IMR-90 (cell line): ENCODE results near the gene CIC. TPM values are rescaled to one million over a fixed set of nuclear protein-coding genes. Genes with fewer than 3 reads are reported as not detected.

ENCODE experiments used
- ATAC-seq: fragments of 200-7000 bp; cut with Tn5 transposase; 2 replicates; pipeline ENCODE4 v1.9.1; 2020; ENCODE audit warnings: low read depth, mild to moderate bottlenecking, moderate library complexity
- BruUV-seq: library from RNA; stranded (reverse); fragments of 400-500 nt; replicated peaks from 2 replicates; lab custom pipeline; 2021; lab: Mats Ljungman, UMichigan
- CTCF ChIA-PET: fragments of 300-600 bp; formaldehyde crosslinking; extraction: SDS; loops from one replicate; lab custom pipeline; 2021; ENCODE audit warnings: antibody characterized with exemption; lab: Yijun Ruan, JAX
- POLR2A ChIA-PET: fragments of 300-600 bp; sonication (Branson Sonifier 250); formaldehyde crosslinking; loops from one replicate; lab custom pipeline; 2022; ENCODE audit warnings: antibody characterized with exemption; ENCODE audit not compliant: unreplicated experiment; lab: Charles Lee
- DNase-seq: peaks from one replicate; pipeline ENCODE4 v3.0.0; 2013
- H2AFZ ChIP-seq: replicated peaks from 2 replicates; pipeline ENCODE3; 2013; ENCODE audit warnings: low read length, mild to moderate bottlenecking; ENCODE audit not compliant: poor library complexity
- H2AK5ac ChIP-seq: 2 replicates; pipeline ENCODE4 v1.6.1; 2013; ENCODE audit warnings: low read depth, low read length, inconsistent platforms
- H2AK9ac ChIP-seq: replicated peaks from 2 replicates; pipeline ENCODE3; 2013; ENCODE audit warnings: mild to moderate bottlenecking, low read depth, low read length, moderate library complexity; ENCODE audit not compliant: poor library complexity
- H2BK120ac ChIP-seq: 2 replicates; pipeline ENCODE4 v1.6.1; 2013; ENCODE audit warnings: low read depth, low read length, inconsistent platforms
- H2BK15ac ChIP-seq: 3 replicates; pipeline ENCODE4 v1.6.1; 2013; ENCODE audit warnings: low read depth, low read length, inconsistent platforms
- H2BK20ac ChIP-seq: 2 replicates; pipeline ENCODE4 v1.6.1; 2013; ENCODE audit warnings: low read depth, mild to moderate bottlenecking, inconsistent platforms, low read length, moderate library complexity
- H2BK5ac ChIP-seq: 2 replicates; pipeline ENCODE4 v1.6.1; 2013; ENCODE audit warnings: mild to moderate bottlenecking, low read depth, low read length, inconsistent platforms; ENCODE audit not compliant: poor library complexity, severe bottlenecking
- H3K14ac ChIP-seq: replicated peaks from 2 replicates; pipeline ENCODE4 v1.6.1; 2013; ENCODE audit warnings: low read depth, low read length, inconsistent platforms
- H3K18ac ChIP-seq: 2 replicates; pipeline ENCODE4 v1.6.1; 2013; ENCODE audit warnings: low read depth, low read length, control low read depth
- H3K23ac ChIP-seq: 2 replicates; pipeline ENCODE4 v1.6.1; 2013; ENCODE audit warnings: low read depth, low read length, inconsistent platforms
- H3K27ac ChIP-seq: 2 replicates; pipeline ENCODE4 v1.5.1; 2013; ENCODE audit warnings: mild to moderate bottlenecking, control low read depth, low read length; ENCODE audit not compliant: insufficient read depth
- H3K27me3 ChIP-seq: 2 replicates; pipeline ENCODE4 v1.6.1; 2013; ENCODE audit warnings: low read length; ENCODE audit not compliant: control insufficient read depth, insufficient read depth
- H3K36me3 ChIP-seq: 2 replicates; pipeline ENCODE4 v1.6.1; 2013; ENCODE audit warnings: low read length, mixed read lengths; ENCODE audit not compliant: control insufficient read depth, insufficient read depth
- H3K4ac ChIP-seq: 2 replicates; pipeline ENCODE4 v1.6.1; 2013; ENCODE audit warnings: low read depth, low read length, inconsistent platforms
- H3K4me1 ChIP-seq: 2 replicates; pipeline ENCODE4 v1.6.1; 2013; ENCODE audit warnings: low read length, mixed read lengths; ENCODE audit not compliant: control insufficient read depth, insufficient read depth
- H3K4me2 ChIP-seq: 2 replicates; pipeline ENCODE4 v1.6.1; 2013; ENCODE audit warnings: low read depth, mild to moderate bottlenecking, control low read depth, low read length, moderate library complexity
- H3K4me3 ChIP-seq: 2 replicates; pipeline ENCODE4 v1.5.1; 2013; ENCODE audit warnings: low read depth, mild to moderate bottlenecking, control low read depth, low read length, moderate library complexity; ENCODE audit not compliant: insufficient read depth
- H3K56ac ChIP-seq: 2 replicates; pipeline ENCODE4 v1.6.1; 2013; ENCODE audit warnings: low read length, inconsistent platforms; ENCODE audit not compliant: insufficient read depth; ENCODE audit errors: extremely low read depth
- H3K79me1 ChIP-seq, 2 experiments: 2 replicates each; pipeline ENCODE4 v1.6.1; 2013; ENCODE audit warnings: low read length in 2 of 2, inconsistent platforms in 1 of 2, low read depth in 1 of 2
- H3K9ac ChIP-seq: 2 replicates; pipeline ENCODE4 v1.6.1; 2013; ENCODE audit warnings: low read depth, low read length, control low read depth
- H3K9me1 ChIP-seq: 2 replicates; pipeline ENCODE4 v1.6.1; 2013; ENCODE audit warnings: low read length, inconsistent platforms; ENCODE audit not compliant: insufficient read depth
- H3K9me3 ChIP-seq: 2 replicates; pipeline ENCODE4 v1.6.1; 2013; ENCODE audit warnings: low read length; ENCODE audit not compliant: control insufficient read depth, insufficient read depth
- H4K20me1 ChIP-seq: 2 replicates; pipeline ENCODE4 v1.6.1; 2013; ENCODE audit warnings: low read length, inconsistent platforms; ENCODE audit not compliant: insufficient read depth
- H4K5ac ChIP-seq: 2 replicates; pipeline ENCODE4 v1.6.1; 2013; ENCODE audit warnings: mild to moderate bottlenecking, low read depth, low read length, control low read depth
- H4K8ac ChIP-seq, 2 experiments: 2 replicates each; pipeline ENCODE4 v1.6.1; 2013; ENCODE audit warnings: low read depth in 2 of 2, low read length in 2 of 2, control low read depth in 1 of 2, inconsistent platforms in 1 of 2
- H4K91ac ChIP-seq: 2 replicates; pipeline ENCODE4 v1.6.1; 2013; ENCODE audit warnings: low read depth, low read length, inconsistent platforms; ENCODE audit not compliant: insufficient read depth
- BHLHE40 ChIP-seq: fragments of 150-350 bp; IDR thresholded peaks from 2 replicates; pipeline ENCODE4 v1.6.1; 2016; ENCODE audit warnings: mild to moderate bottlenecking, low read depth, low read length
- FOS ChIP-seq: fragments of 150-350 bp; IDR thresholded peaks from 2 replicates; pipeline ENCODE4 v1.6.1; 2016; ENCODE audit warnings: low read depth, low read length
- MAFK ChIP-seq: IDR thresholded peaks from 2 replicates; pipeline ENCODE4 v1.6.1; 2012; ENCODE audit warnings: low read depth, low read length, improper control_type of control experiment
- MAZ ChIP-seq: IDR thresholded peaks from 2 replicates; pipeline ENCODE4 v1.6.1; 2012; ENCODE audit warnings: low read depth, mild to moderate bottlenecking, low read length, improper control_type of control experiment, moderate library complexity, borderline replicate concordance
- MXI1 ChIP-seq: IDR thresholded peaks from 2 replicates; pipeline ENCODE4 v1.6.1; 2012; ENCODE audit warnings: low read depth, mild to moderate bottlenecking, low read length, moderate library complexity, borderline replicate concordance
- POLR2A ChIP-seq: IDR thresholded peaks from 2 replicates; pipeline ENCODE4 v1.6.1; 2012; ENCODE audit warnings: mild to moderate bottlenecking, low read depth, low read length
- RAD21 ChIP-seq: IDR thresholded peaks from 2 replicates; pipeline ENCODE4 v1.6.1; 2012; ENCODE audit warnings: low read length, improper control_type of control experiment
- RCOR1 ChIP-seq: IDR thresholded peaks from 2 replicates; pipeline ENCODE4 v1.6.1; 2012; ENCODE audit warnings: mild to moderate bottlenecking, low read length, improper control_type of control experiment; ENCODE audit not compliant: insufficient replicate concordance
- RFX5 ChIP-seq: IDR thresholded peaks from 2 replicates; pipeline ENCODE4 v1.8.0; 2012; ENCODE audit warnings: low read depth, mild to moderate bottlenecking, low read length, moderate library complexity
- USF2 ChIP-seq: fragments of 150-350 bp; IDR thresholded peaks from 2 replicates; pipeline ENCODE4 v1.6.1; 2017; ENCODE audit warnings: mild to moderate bottlenecking, antibody characterized with exemption, low read length, low read depth
- dilution Hi-C: fragments of 300-500 bp; cut with HindIII; formaldehyde crosslinking; loops from one replicate; pipeline ENCODE4 v1.14.3; 2018; ENCODE audit warnings: low sequenced_read_pairs; ENCODE audit not compliant: unreplicated experiment
- in situ Hi-C: fragments of 300-500 bp; cut with MboI; formaldehyde crosslinking; loops from 3 replicates; pipeline ENCODE4 v1.14.3; 2019; ENCODE audit warnings: low sequenced_read_pairs, inconsistent platforms, mixed read lengths
- intact Hi-C: fragments of 100-400 bp; cut with micrococcal nuclease; formaldehyde crosslinking; loops from 2 replicates; pipeline ENCODE4 v1.10.0; 2022
- polyA plus RNA-seq, 3 experiments: library from polyadenylated mRNA; depleted of rRNA; stranded (reverse); fragments of >200 nt; gene quantifications; 2 replicates each; pipeline ENCODE4 v1.2.3, GENCODE V29; 2012; ENCODE audit warnings: low replicate concordance in 1 of 3
- total RNA-seq: library from RNA; depleted of rRNA; stranded (reverse); fragments of >200 nt; gene quantifications from 2 replicates; pipeline ENCODE4 v1.2.3, GENCODE V29; 2012

CIC gene
- total and polyA plus RNA-seq, 2 of the 4 experiments (the other 2 are of a cell fraction) = 1.8 to 23.2 TPM

GRCh38 chr19:42325896-42326771 is 57.1 kb downstream of the CIC start (continued):
- no peak for TF ChIP-seq BHLHE40
- no peak for TF ChIP-seq RFX5

GRCh38 chr19:42326969-42327368 is 57.9 kb downstream of the CIC start:
- BruUV-seq = no TSS peak
- in situ Hi-C loops = loop anchor here (10.0 kb wide), 1 partner anchor 192 kb away; the partner anchor contains the start of gene POU2F2
- H3K9me3 ChIP-seq = no peaks in the 10 kb centered on the region

More at GRCh38 chr19:42326969-42327368, 57.9 kb downstream of the CIC start:
- TF ChIP-seq RFX5 (no peak), MXI1 (no peak), USF2 (no peak), MAFK (no peak), RAD21 (no peak), POLR2A (no peak), RCOR1 (no peak), BHLHE40 (no peak), FOS (no peak), MAZ (no peak)
- Histone ChIP-seq H2BK15ac (no peak overlapping the region), H2AK5ac (no peak overlapping the region), H4K8ac (no peak overlapping the region), H3K4ac (no peak overlapping the region), H2BK20ac (no peak overlapping the region), H3K27ac (no peak overlapping the region), H3K27me3 (peaks cover 23% of the 10 kb centered on the region), H3K18ac (no peak overlapping the region), H3K4me3 (no peak overlapping the region), H2BK120ac (no peak overlapping the region), H4K5ac (no peak overlapping the region), H3K4me2 (peak overlapping the region; percentile 34; the same call in 1 of the 2 replicates), H4K91ac (no peak overlapping the region), H3K4me1 (peaks cover 4% of the 10 kb centered on the region), H3K9ac (no peak overlapping the region), H3K56ac (no peak overlapping the region), H3K79me1 (peaks cover 16 to 56% of the 10 kb centered on the region in 2 experiments), H3K14ac (no peak overlapping the region), H3K36me3 (no peaks in the 10 kb centered on the region), H2AFZ (no peak overlapping the region), H4K20me1 (peaks cover 16% of the 10 kb centered on the region; the same call in 1 of the 2 replicates), H3K23ac (no peak overlapping the region), H3K9me1 (peaks cover 2% of the 10 kb centered on the region; the same call in 1 of the 2 replicates), H2AK9ac (no peak overlapping the region), H2BK5ac (no peak overlapping the region)
- POLR2A ChIA-PET = no interaction called here
- CTCF ChIA-PET = no interaction called here
- dilution Hi-C loops = no loop called here
- ATAC-seq (no peak), DNase-seq (no peak)
- intact Hi-C loops = no loop called here
